A673 (cell line): ENCODE data around the gene UCN3. TPM values are rescaled to one million over a fixed set of nuclear protein-coding genes. Genes with fewer than 3 reads are reported as not detected.

Experiments
- BruUV-seq: library from RNA; stranded (reverse); fragments of 400-500 nt; replicated peaks from 2 replicates; lab custom pipeline; 2021; lab: Mats Ljungman, UMichigan
- CTCF ChIA-PET: fragments of 300-600 bp; sonication (Branson Sonifier 250); formaldehyde crosslinking; loops from one replicate; lab custom pipeline; 2022; ENCODE audit warnings: antibody characterized with exemption; lab: Charles Lee
- POLR2A ChIA-PET: fragments of 300-600 bp; sonication (Branson Sonifier 250); formaldehyde crosslinking; loops from one replicate; lab custom pipeline; 2022; ENCODE audit warnings: antibody characterized with exemption; ENCODE audit not compliant: low non-redundant PET; lab: Charles Lee
- DNase-seq: peaks from one replicate; pipeline ENCODE4 v3.0.0-alpha.2; 2015; ENCODE audit warnings: low spot score
- H3K27ac ChIP-seq: fragments of 200-600 bp; sonication (generic); 2 replicates; pipeline ENCODE4 v1.5.1; 2016; ENCODE audit warnings: mixed run types, low read depth, mild to moderate bottlenecking, mixed read lengths, antibody characterized with exemption, low read length; ENCODE audit not compliant: poor library complexity, severe bottlenecking
- H3K27me3 ChIP-seq: fragments of 200-600 bp; sonication (generic); replicated peaks from 2 replicates; pipeline ENCODE4 v1.6.1; 2017; ENCODE audit warnings: mixed run types, low read depth, mild to moderate bottlenecking, mixed read lengths, antibody characterized with exemption, low read length; ENCODE audit not compliant: insufficient read depth, poor library complexity
- H3K36me3 ChIP-seq: fragments of 200-600 bp; sonication (generic); 2 replicates; pipeline ENCODE4 v1.6.1; 2016; ENCODE audit warnings: mixed run types, mild to moderate bottlenecking, mixed read lengths, antibody characterized with exemption, low read length; ENCODE audit not compliant: insufficient read depth, poor library complexity, severe bottlenecking
- H3K4me1 ChIP-seq: fragments of 200-600 bp; sonication (generic); 2 replicates; pipeline ENCODE4 v1.6.1; 2017; ENCODE audit warnings: mixed run types, mild to moderate bottlenecking, mixed read lengths, antibody characterized with exemption, low read length; ENCODE audit not compliant: insufficient read depth, poor library complexity, severe bottlenecking
- H3K4me3 ChIP-seq: fragments of 200-600 bp; sonication (generic); 2 replicates; pipeline ENCODE4 v1.5.1; 2016; ENCODE audit warnings: low read depth, mixed run types, mild to moderate bottlenecking, mixed read lengths, low read length; ENCODE audit not compliant: poor library complexity, severe bottlenecking
- H3K9me3 ChIP-seq: fragments of 200-600 bp; sonication (generic); 2 replicates; pipeline ENCODE4 v1.6.1; 2016; ENCODE audit warnings: mixed run types, low read depth, mild to moderate bottlenecking, mixed read lengths, antibody characterized with exemption, low read length; ENCODE audit not compliant: poor library complexity, severe bottlenecking
- EZH2 ChIP-seq: fragments of 200-600 bp; sonication (generic); IDR thresholded peaks from 2 replicates; pipeline ENCODE4 v1.6.1; 2017; ENCODE audit warnings: borderline replicate concordance, low read depth, mild to moderate bottlenecking, mixed read lengths, antibody characterized with exemption, low read length; ENCODE audit not compliant: poor library complexity, severe bottlenecking
- intact Hi-C: fragments of 100-400 bp; cut with micrococcal nuclease; formaldehyde crosslinking; loops from one replicate; pipeline ENCODE4 v1.10.0; 2022; ENCODE audit not compliant: unreplicated experiment
- total RNA-seq: library from RNA; stranded (reverse); gene quantifications from 2 replicates; pipeline ENCODE4 v1.2.3, GENCODE V29; 2021
- TF ChIP-seq, protein P1 (sequence below): fragments of 300-800, 200-600 bp; sonication (generic); conservative IDR thresholded peaks from 2 replicates; pipeline ENCODE4 v1.5.1; 2017; ENCODE audit warnings: low read depth, mild to moderate bottlenecking, antibody characterized with exemption, low read length, moderate library complexity, mixed read lengths

Gene UCN3
- total RNA-seq, 1 experiment from 2014 or later = not detected

DNA sequence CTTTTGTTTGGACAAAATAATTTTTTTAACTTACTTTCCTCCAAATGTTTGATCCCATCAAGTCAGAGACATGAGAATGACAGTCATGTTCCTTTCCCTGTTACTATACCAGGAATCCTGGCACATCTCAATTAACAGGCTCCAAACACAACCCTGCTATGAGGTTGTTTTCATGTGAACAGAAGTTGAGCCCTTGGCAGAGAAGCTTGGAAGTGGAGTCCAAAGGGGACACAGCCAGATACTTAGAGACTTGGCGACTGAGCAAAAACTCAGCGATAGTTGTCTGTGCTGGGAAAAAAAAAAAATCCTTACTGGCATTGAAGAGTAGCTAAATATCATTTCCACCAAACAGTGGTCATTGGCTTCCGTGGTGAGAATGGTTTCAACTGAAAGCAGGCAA, 27.0 kb downstream of the UCN3 start:
- CTCF ChIA-PET = interaction anchor here (0.7 kb wide), 1 partner anchor 15 kb away, joined by 6 read pairs; no protein-coding TSS in a partner anchor
- BruUV-seq = no TSS peak

DNA sequence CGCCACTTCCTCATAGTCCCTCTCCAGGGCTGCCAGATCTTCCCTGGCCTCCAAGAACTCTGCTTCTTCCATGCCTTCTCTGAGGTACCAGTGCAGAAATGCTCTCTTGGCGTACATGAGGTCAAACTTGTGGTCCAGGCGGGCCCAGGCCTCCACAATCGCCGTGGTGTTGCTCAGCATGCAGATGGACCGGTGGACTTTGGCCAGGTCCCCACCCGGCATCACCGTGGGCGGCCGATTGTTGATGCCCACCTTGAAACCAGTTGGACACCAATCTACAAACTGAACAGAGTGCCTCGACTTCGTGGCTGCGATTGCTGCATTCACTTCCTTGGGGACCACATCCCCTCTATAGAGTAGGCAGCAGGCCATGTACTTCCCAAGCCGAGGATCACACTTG, 28.8 kb downstream of the UCN3 start:
- POLR2A ChIA-PET = no interaction called here
- Histone ChIP-seq H3K4me3 (no peak overlapping the region), H3K9me3 (peaks cover 39% of the 10 kb centered on the region), H3K27ac (no peak overlapping the region), H3K27me3 (no peaks in the 10 kb centered on the region), H3K36me3 (no peaks in the 10 kb centered on the region), H3K4me1 (peaks cover 5% of the 10 kb centered on the region)
- intact Hi-C loops = no loop called here
- BruUV-seq = no TSS peak
- no peak for DNase-seq
- CTCF ChIA-PET = no interaction called here
- no peak for TF ChIP-seq EZH2
- TF ChIP-seq, protein P1, sequence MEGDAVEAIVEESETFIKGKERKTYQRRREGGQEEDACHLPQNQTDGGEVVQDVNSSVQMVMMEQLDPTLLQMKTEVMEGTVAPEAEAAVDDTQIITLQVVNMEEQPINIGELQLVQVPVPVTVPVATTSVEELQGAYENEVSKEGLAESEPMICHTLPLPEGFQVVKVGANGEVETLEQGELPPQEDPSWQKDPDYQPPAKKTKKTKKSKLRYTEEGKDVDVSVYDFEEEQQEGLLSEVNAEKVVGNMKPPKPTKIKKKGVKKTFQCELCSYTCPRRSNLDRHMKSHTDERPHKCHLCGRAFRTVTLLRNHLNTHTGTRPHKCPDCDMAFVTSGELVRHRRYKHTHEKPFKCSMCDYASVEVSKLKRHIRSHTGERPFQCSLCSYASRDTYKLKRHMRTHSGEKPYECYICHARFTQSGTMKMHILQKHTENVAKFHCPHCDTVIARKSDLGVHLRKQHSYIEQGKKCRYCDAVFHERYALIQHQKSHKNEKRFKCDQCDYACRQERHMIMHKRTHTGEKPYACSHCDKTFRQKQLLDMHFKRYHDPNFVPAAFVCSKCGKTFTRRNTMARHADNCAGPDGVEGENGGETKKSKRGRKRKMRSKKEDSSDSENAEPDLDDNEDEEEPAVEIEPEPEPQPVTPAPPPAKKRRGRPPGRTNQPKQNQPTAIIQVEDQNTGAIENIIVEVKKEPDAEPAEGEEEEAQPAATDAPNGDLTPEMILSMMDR = no peak

More for the DNA sequence above, 27.0 kb downstream of the UCN3 start:
- Histone ChIP-seq H3K4me3 (no peak overlapping the region), H3K9me3 (peaks cover 39% of the 10 kb centered on the region), H3K36me3 (no peaks in the 10 kb centered on the region), H3K4me1 (no peaks in the 10 kb centered on the region), H3K27me3 (no peaks in the 10 kb centered on the region), H3K27ac (no peak overlapping the region)
- TF ChIP-seq EZH2 = no peak
- TF ChIP-seq, protein P1 = no peak
- DNase-seq = no peak
- intact Hi-C loops = no loop called here
- POLR2A ChIA-PET = no interaction called here

DNA sequence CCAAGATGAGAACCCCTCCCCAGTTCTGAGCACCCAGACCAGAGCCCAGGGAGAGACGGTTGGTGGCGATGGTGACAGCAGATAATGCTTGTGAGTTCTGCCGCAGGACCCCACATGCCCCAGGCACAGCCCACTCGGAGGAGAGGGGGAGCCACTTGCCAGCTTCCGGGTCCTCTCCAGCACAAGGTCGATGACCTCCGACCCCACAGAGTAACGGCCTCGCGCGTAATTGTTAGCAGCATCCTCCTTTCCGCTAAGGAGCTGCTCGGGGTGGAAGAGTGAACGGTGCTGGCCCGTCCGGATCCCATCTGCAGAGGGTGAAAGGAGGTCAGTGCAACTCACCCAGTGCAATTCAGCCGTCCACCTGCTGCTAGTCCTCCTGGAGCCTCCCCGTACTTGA, 30.4 kb downstream of the UCN3 start:
- BruUV-seq = no TSS peak
- ChIA-PET POLR2A (no interaction called here), CTCF (no interaction called here)
- no peak for DNase-seq
- TF ChIP-seq, protein P1 = no peak
- TF ChIP-seq EZH2 = no peak
- Histone ChIP-seq H3K27ac (no peak overlapping the region), H3K4me1 (peaks cover 5% of the 10 kb centered on the region), H3K27me3 (no peaks in the 10 kb centered on the region), H3K36me3 (no peaks in the 10 kb centered on the region), H3K4me3 (no peak overlapping the region), H3K9me3 (peaks cover 23% of the 10 kb centered on the region)
- intact Hi-C loops = no loop called here
